Hair follicular keratinocyte (primary cell): ENCODE results near the gene PSIP1. TPM values are rescaled to one million over a fixed set of nuclear protein-coding genes. Genes with fewer than 3 reads are reported as not detected.

Experiments used
- total RNA-seq: library from RNA; depleted of rRNA; stranded (reverse); fragments of >200 nt; gene quantifications from 2 replicates; pipeline ENCODE4 v1.2.3, GENCODE V29; 2015

The PSIP1 gene
- total RNA-seq = 13.8 and 27.9 TPM in 2 replicates

GRCh38 chr9:15510789-15511575 is at the start of gene PSIP1:
PSIP1 (minus strand) TSS chr9:15510970; CDS start chr9:15510188, 782 bp downstream.

GRCh38 chr9:15552636-15553527 is 42.1 kb upstream of the PSIP1 start, which contains the start of gene CCDC171:
CCDC171 (plus strand) TSS chr9:15553043; CDS start chr9:15564089, 11,046 bp downstream.

GRCh38 chr9:15422372-15423230 is 88.2 kb downstream of the PSIP1 start, which contains the start of gene SNAPC3:
SNAPC3 (plus strand) TSS chr9:15422876; CDS start chr9:15422880, 4 bp downstream.

Other genes with a start within 250 kb of the PSIP1 start
- 10.2 and 10.8 TPM in 2 replicates for gene TTC39B, start 203.8 kb downstream of the PSIP1 start, total RNA-seq
- gene SNAPC3, start 88.1 kb downstream of the PSIP1 start, total RNA-seq = 15.8 and 25.8 TPM in 2 replicates
- 0.47 and 0.49 TPM in 2 replicates for gene CCDC171, start 42.1 kb upstream of the PSIP1 start, total RNA-seq